Medulla oblongata (tissue), 1 donor: ENCODE measurements around the gene MEGF6.

Experiments
- DNase-seq: peaks from one replicate; pipeline ENCODE4 v3.0.0-alpha.2; 2015; ENCODE audit errors: extremely low spot score

MEGF6 gene

DNA sequence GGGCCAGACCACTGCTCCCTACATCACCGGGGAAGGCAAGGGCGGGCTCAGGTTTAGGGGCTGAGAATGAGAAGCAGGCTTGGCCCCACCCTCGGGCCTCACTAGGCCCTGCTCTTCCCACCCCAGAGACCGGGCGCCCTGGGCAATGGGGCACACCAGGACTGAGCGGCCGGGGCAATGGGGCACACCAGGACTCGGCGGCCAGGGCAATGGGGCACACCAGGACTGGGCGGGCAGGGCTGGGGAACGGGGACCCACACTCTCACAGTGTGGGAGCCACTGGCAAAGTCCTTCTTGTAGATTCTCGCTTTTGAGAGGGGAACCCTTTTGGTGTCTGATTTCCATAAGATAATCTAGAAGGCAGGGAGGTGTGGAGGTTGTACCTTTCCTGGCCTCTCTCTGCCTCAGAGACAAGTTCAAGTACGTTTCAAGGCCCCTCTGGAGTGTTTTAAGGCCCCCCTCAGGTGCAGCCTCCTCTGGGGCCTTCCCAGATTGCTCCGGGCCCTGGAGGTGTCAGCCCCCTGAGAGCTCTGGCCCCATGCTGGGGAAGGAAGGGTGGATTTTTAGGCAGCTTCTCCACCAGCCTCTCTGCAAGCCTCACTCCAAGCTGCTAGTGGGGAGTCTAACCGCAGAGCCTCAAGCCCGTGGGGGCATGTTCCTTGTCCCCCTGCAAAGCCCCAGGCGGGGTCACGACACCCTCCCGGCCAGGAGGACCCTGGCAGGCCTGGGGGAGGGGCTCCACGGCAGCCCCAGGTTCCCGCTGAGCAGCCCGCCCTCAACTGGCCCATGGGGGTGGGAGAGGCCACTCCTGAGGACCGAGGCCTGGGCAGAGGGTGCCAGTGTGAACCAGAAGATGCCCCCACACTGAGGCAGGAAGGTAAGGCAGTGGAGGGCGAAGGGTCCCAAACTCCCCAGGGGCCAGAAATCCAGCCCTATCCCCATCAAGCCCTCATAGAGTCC is 90.6 kb downstream of the MEGF6 start:
- no peak for DNase-seq

DNA sequence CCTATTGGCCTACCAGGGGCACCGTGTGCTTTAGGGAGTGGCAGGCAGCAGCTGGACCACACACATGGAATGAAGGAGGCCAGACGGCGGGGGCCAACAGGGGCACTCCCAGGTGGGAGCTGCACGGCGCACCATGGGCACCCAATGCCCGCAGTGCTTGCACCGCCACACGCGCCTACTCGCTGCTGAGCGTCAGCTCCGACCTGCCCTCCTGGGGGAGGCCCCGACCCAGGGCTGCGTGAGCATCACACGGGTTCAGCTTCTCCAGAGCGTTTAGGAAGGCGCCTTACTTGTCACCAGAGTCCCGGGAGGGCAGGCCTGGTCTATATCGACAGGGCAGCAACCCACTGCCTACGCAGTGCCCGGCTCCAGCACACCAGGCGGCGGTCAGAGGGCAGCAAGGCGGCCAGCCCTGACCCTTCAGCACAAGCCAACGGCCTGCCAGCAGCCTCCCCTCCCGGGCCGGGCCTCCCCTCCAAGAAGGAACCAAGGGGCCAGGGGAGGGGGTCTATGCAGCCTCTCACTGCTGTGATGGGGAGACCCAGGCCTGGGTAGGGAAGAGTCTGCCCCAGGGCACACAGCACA is 91.9 kb downstream of the MEGF6 start:
- no peak for DNase-seq

DNA sequence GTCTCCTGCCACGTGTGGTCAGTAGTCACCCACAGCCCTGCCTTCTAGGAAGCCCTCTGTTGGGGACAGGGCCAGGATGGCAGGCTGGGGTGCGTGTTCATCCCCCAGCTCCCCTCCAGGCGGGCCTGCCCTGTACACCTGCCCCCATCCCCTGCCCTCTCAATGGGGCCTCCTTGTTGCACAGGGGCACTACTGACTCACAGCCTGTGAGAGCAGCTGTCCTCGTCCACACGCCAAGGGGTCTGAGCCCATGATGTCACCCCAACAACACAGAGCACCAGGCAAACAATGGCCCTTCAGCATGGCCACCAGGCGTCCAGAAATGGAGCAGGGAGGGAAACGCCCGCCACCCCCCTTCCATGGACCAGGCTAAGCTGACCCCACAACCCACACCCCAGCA is 92.6 kb downstream of the MEGF6 start:
- DNase-seq = no peak

DNA sequence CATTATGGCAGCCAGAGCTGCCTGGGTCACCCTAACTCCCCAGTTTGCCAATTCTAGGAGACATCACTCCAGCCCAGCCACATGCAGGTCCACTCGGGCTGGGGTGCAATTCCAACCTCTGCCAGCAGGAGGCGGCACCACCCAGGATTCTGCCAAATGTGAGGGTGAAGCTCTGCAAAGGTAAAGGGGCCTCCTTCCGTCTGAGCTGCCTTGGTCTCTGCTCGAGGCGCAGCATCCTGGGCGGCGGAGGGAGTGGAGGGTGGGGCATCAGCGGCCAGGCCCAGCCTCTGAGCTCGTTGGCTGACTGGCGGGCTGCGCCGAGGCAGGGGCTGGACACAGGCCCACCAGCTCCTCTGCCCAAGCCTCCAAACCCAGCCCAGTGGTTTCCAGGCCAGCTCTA is 93.1 kb downstream of the MEGF6 start:
- DNase-seq = no peak

DNA sequence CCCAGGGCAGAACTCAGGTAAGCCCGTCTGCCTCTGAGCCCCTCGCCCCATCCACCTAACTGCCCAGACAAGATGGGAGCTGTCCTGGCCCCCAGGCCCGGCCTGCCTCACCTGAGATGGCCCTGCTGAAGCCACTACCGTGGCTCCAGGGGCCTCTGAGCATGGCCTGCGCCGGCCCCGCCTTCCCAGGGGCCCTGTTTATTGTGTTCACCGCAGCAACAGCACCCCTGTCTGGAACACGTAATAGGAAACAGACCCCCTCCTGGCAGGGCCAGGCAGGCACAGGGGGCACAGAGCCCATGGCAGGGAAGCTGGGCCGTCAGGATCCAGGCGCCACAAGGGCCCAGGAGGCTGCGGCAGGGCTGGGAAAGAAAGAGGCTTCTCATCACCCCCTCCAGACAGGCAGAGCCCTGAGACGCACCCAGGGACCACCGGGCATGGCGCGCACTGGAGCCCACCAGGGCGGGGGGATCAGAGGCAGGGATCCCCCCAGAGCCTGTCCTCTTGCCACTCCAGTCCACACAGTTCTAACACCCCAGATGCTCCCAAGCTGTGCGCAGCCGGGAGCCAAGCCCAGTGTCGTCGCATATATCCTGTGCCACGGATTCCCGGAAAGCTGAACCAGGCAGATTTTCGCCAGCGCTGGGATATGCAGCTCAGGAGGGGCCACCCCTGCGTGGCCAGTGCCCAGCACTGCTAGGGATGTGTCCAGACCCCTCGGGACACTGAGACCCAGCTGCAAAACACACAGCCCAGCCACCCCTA is 94.2 kb downstream of the MEGF6 start:
- DNase-seq = no peak

DNA sequence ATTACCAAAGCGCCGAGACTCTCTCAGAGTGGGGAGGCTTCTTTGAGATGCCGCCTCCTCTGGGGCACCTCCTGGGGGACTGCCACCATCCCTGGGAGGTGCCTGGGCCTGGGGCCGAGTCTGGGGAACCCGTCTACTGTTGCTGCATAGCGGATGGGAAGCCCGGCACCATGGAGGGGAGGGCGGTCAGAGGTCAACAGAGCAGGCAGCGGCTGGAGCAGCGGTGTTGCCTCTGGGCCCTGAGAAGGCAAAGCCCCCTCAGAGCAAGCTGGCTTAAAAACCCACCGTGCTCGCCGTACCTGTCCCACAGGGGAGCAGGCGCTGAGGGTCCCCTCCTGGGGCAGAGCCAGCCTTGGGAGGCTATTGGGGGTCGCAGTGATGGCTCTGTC is 94.8 kb downstream of the MEGF6 start:
- DNase-seq = no peak

DNA sequence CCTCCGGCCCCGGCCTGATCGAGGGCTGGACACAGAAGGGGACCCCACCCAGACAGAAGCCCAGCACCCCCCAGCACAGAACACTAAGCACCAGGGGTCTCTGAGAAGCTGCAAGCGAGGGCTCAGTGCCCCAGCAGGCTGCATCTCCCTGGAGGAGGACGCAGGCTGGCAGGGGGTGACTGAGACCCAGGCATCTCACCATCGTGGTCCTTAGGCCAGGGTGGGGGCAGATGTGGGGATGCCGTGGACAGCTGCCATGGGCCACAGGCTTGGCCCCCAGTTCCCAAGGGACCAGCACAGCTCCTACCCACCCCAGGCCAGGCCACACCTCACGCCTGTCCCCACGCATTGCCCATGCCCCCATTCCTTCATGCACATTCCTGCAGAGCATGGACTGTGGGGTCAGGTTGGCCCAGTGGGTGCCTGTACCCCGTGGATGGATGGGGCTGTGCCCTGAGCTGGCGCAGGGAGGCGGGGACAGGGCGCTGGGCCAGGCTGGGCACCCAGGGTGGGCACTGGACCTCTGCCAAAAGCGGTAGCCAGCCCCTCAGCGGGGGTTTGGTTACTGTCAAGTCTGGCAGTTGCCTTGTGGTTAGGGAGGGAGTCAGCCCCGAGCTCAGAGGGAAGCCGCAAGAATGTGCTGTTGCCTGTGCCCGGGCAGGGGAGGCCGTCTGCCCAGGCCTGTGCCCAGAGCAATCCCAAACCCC is 95.4 kb downstream of the MEGF6 start:
- peak; percentile 22 for DNase-seq

DNA sequence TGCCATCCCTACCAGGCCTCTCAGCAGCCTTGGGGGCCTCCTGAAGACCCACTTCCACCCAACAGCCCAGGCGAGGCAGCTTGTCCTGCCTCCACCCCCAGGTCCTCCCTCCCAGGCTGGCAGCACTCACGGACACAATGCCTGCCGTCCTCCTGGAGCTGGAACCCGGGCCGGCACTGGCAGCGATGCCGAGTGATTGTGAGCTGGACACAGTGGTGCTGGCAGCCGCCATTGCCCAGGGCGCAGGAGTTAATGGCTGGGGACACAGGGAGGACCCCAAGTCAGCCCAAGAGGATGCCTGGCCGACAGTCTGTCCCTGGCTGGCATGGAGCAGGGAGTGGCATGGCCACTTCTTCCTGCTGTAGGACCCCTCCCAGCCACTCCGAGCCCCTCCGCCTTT is 96.0 kb downstream of the MEGF6 start:
- DNase-seq = no peak

DNA sequence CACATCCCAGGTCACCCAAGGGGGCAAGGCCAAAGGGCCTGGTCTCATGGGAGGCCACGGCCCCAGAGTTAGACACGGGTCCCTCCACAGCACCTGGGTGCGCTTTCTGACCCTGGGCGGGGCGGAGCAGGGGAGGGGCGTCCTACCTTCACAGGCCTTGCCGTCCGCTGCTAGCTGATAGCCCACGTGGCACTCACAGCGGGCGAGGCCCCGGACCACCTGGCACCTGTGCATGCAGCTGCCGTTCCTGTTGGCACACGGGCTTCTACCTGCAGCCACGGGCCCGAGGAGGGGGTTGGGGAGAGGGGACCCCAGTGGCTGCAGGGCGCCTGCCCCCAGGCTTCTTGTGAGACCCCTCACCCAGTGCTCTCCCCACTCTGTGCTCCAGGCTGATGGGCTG is 96.9 kb downstream of the MEGF6 start:
- no peak for DNase-seq

DNA sequence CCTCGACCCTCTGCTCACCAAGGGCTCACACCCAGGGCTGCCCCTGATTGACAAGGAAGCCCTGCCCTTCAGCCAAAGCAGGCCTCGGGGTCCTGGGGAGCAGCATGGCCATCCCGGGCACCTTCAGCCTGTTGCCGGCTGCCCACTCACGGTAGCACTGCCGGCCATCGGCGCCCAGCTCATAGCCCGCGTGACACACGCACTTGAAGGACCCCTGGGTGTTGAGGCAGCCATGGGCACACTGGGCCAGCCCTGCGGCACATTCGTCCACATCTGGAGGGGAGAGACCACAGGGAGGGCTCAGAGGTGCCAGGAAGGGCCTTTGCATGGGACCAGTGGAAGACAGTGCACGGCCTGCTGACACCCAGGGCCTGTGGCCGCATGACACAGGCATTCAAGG is 99.5 kb downstream of the MEGF6 start:
- no peak for DNase-seq

DNA sequence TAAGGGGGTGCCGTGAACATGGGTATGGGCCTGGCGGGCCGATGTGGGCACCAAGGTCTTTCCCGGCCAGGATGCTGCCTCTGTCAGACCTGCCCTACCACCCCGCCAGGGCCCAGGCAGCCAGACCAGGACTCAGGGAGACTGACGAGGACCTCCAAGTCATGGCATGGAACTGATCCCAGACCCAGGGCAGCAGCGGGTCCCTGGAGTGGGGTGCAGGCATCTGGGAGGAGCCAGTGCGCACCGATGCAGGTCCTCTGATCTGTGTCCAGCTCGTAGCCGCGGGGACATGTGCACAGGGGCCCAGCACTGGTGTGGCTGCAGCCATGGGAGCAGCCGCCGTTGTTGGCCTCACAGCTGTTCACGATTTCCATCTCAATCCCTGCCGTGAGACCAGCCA is 100.0 kb downstream of the MEGF6 start:
- no peak for DNase-seq

DNA sequence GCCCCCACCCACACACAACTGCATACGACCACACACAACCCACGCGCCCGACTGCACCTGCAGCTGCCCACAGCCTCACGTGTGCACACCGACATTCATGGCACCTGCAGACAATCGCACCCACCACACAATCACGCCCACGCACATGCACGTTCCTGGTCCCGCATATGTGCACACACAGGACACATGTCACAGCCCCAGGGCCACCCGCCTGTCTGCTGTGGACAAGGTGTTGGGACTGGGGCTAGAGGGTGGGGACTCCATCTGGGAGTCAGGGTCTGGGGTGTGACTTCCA is 100.4 kb downstream of the MEGF6 start:
- no peak for DNase-seq

DNA sequence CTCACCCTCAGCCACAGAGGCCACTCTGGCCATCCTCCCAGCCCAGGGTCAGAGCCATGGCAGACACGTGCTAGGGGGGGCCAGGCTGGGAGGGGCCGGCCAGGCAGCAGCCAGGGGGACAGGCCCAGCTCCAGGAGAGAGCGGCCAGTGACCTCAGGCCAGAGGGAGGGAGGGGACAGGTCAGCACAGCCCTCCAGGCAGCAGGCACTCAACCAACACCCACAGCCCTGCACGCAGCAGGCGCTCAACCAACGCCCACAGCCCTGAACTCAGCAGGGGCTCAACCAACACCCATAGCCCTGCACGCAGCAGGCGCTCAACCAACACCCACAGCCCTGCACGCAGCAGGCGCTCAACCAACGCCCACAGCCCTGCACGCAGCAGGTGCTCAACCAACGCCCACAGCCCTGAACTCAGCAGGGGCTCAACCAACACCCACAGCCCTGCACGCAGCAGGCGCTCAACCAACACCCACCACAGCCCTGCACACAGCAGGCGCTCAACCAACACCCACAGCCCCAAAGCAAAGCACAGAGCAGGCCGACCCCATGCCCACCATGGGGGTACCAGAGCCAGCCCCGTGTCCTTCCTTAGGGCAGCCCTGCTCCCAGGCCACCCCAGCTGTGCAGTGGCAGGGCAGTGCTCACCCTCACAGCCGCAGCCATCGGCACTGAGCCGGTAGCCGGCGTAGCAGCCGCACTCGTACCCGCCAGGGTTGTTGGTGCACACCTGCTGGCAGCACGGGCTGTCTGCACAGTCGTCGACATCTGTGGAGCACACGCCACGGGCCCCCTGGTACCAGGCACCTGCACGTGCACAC is 101.0 kb downstream of the MEGF6 start:
- peak; percentile 29 for DNase-seq

DNA sequence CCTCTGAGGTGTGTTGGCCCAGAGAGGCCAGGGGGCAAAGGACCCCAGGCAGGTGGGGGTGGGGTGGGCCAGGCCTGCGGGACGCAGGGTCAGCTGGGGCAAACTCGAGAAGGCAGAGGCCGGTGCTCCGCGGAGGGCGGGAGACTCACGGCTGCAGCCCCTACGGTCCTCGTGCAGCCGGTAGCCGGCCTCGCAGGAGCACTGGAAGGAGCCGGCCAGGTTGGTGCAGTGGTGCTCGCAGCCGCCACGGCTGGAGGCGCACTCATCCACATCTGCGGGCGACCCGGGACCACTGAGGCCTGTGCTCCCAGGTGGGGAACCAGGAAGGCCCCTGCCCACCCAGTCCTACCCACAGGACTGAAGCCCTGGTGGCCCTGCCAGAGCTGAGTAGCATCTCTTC is 101.6 kb downstream of the MEGF6 start:
- DNase-seq = no peak

DNA sequence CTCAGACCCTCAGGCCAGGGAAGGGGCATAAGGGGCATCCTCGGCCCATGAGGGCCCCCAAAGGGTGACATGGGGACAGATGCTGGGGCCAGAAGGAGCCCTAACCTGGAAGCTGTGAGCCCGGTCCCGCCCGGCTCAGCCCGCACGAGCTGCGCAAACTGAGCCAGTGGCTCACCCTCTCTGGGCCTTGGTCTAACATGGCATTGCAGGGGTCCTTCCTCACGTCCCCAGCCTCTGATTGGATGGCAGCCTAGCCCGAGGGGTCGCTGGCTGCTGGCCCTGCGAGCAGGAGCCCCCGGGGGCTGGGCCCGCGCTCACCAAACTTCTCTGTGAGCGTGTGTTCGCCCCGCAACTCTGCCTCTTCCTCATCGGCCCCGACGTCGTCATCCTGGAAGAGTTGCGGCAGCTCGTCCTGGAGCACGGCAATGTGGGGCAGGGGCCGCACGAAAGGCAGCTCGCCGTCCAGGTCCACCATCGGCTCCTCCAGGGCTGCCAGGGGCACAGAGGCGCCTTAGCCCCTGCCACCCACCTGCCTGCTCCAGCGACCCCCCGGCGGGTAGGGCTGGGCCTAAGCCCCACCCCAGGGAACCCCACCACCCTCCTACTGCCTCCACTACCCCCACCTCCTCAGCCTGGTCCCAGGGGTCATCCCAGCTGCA is 102.4 kb downstream of the MEGF6 start:
- DNase-seq = no peak

DNA sequence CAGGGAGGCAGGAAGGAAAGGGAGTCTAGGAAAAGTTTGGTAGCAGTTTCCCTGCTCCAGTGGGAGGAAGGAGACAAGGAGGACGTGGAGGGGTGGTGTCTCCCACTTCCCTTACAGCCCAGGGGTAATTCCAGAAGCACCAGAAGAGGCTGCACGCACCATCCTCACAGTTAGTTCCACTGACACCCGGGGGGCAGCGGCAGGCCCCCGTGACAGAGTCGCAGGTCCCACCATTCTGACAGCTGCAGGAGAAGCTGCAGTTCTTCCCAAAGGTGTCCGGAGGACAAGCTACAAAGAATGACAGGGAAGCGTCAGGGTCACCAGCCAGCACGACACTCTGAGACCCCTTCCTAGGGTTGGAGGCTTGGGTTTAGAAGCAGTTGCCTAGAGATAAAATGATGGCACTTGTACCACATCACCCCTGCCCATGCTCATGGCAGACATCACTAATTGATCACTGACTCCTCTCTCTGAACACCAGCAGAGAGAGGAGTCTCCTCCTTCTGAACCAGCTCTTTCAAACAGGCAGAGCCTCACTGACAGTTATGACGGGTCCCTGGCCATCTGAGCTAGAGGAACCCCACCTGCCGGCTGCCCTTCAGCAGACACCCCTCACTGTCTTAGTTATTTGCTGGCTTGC is 103.6 kb downstream of the MEGF6 start:
- DNase-seq = no peak

DNA sequence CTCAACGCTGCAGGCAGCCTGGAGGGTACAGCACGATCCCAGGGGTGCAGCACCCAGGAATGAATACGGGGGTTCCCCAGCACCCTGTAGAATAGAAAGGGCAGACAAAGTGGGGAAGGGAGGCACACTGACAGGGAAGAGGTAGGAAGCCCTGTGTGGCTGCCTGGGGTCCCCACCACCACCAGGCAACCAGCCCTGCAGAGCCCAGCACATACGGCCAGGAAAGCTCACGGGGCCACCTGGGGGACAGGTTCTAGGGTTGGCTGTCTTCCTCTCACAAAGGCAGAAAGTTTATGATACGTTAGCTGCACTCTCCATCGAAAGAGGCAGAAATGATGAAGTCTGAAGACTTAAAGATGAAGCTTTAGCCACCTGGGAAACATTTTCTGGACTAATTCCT is 104.4 kb downstream of the MEGF6 start:
- DNase-seq = no peak

DNA sequence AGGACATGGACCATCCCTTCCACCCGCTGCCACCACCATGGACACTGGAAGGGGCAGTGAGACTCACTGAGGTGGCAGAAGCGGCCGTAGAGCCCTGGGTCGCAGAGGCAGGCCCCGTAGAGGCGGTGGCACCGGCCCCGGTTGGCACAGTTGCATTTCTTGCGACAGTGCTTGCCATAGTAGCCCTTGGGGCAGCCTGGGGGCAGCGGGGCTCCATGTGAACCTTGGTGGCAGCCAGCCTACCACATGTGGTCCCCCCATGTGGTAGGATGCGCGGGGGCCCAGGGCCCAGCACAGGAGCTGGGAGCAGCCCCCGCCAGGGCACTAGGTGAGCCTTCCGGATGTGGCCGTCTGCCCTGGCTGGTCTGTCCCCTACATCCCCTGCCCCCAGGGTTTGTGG is 105.3 kb downstream of the MEGF6 start:
- no peak for DNase-seq

DNA sequence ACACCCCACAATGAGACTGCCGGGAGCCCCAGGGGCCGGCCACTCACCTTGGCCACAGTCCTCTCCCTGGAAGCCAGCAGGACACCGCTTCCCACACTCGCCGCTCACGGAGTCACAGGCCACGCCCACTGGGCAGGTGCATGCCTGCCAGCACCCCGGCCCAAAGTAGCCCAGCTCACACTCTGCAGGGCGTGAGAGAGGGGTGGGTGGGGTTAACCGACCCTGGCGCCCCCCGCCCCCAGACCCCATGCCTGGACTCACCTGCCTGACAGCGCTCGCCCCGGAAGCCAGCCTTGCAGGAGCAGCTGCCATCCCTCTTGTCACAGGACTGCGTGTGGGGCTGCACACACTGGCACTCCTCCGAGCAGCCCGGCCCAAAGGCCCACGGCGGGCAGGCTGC is 106.1 kb downstream of the MEGF6 start:
- DNase-seq = no peak

DNA sequence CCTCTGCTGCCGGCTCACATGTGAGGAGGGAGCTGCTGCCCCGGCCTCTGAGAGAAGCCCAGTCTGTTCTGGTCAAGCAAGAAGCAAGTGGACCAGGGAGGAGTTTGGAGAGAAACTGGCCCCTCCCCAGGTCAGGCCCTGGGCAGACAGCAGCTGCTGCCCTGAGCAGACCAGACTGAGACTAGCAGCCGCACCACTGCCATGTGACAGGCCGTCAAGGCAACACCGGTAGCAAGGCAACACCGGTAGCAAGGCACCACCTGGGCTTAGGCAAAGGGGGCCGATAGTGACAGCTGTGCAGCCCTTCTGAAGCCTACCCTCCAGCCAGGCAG is 106.5 kb downstream of the MEGF6 start:
- DNase-seq = peak; percentile 24
